HG03439 (cell line): ENCODE results near the gene KAT2B.
A peak's percentile ranks its signal among the peaks of the same experiment; 100 is the strongest.
"Not testable (repeated sequence)": the region's sequence is repeated elsewhere in the genome, so short reads cannot be mapped to it uniquely, and the experiment has no call there.

Source experiments
- ATAC-seq: cut with Tn5 transposase; IDR thresholded peaks from one replicate; pipeline ENCODE4 v1.9.1; 2021; ENCODE audit warnings: mild to moderate bottlenecking, moderate library complexity; ENCODE audit not compliant: unreplicated experiment

KAT2B gene

DNA sequence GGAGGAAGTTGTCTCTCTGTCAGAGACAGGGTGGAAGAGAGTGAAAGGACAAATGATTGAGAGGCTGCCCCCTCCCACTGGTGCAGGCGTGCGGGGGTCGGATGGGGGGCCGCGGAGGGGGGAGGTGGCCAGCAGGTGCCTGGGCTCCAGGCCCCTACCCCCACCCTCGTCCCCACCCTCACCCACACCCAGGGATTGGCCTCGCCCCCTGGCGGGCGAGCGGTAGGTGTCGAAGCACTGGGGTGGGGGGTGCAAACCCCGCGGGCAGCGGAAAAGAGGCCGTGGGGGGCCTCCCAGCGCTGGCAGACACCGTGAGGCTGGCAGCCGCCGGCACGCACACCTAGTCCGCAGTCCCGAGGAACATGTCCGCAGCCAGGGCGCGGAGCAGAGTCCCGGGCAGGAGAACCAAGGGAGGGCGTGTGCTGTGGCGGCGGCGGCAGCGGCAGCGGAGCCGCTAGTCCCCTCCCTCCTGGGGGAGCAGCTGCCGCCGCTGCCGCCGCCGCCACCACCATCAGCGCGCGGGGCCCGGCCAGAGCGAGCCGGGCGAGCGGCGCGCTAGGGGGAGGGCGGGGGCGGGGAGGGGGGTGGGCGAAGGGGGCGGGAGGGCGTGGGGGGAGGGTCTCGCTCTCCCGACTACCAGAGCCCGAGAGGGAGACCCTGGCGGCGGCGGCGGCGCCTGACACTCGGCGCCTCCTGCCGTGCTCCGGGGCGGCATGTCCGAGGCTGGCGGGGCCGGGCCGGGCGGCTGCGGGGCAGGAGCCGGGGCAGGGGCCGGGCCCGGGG is at the start of gene KAT2B:
Gene KAT2B, plus strand, starts transcription at position 682 of the 783 bp plus-strand sequence. Its CDS starts 32 bp downstream, at position 714.
- ATAC-seq: peak; percentile 51

DNA sequence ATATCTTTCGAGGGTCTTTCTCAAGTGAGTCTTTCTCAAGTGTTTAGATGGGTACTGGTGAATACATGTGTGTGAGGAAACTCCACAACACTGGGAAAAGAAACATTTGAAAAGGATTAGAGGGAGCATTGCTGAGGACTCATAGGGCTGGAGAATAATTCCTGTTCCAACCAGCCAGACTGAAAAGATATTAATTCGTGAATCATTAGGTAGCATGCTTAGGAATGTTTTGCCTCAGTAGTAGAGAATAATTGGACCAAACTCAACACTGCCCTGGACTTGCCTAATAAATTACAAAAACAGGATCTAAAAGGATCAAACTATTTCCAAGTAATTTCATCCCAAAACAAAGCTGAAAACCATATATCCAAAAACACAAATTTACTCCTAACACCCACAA is 45.5 kb upstream of the KAT2B start:
- ATAC-seq: no peak

DNA sequence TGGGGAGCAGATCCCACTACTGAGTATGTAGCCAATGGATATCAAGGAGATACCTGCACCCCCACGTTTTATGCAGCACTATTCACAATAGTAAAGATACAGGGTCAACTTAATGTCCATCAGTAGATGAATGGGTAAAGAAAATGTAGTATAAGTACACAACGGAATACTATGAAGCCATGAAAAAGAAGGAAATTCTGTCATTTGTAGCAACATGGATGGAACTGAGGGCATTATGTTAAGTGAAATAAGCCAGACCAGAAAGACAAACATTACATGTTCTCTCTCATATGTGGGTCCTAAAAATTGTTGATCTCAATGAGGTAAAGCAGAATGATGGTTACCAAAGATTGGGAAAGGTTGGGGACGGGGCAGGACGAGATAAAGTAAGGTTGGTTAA is 42.7 kb upstream of the KAT2B start:
- ATAC-seq: no peak

DNA sequence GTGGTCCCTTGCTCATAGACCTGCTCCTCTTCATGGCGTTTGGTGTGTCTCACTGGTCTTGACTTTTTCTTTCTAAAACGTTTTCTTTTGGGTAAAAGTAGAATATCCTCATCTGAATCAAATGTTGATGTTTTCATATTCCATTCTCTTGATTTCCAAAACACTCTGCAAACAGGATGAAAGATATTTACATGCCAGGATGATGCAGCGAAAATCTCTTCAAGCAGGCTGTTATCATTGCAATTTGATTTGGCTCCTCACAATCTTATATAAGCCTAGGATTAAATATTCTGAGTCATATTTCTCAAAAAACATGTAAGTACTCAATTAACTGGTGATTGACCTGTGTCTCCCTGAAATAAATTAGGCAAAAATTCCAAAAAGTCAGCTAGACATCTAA is 38.3 kb upstream of the KAT2B start:
- no peak for ATAC-seq

DNA sequence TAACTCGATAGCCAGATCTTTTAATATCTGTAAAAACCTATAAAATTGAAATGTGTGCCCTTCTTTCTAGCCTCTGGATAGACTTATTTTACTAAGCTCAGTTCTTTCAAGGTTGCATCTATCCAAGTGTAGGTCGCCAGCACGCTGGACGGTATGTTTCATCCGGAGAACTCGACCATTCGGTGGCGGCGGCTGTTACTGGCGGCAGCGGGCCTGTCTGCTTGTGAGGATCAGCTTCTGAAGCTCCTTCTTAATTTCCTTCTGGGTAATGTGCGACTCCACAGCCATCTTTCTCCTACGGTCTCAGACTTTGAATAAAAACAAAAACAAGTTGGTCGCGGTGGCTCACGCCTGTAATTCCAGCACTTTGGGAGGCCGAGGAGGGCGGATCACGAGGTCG is 32.3 kb upstream of the KAT2B start:
- ATAC-seq: no peak

DNA sequence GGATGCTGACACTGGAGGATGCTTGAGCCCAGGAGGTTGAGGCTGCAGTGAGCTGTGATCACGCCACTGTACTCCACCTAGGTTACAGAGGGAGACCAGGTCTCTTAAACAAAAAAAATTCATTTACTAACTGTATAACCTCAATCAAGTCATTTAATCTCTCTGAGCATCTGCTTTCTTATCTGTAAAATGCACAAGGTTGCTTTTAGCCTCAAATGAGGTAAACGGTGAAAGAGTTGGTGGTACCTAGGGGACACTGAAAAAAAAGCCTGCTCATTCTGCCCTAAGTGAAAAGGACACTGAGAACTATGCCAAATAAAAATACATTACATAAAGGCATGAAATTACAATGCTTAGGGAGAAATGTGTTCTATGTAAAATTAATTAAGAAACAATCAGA is 31.6 kb upstream of the KAT2B start:
- ATAC-seq: no peak

DNA sequence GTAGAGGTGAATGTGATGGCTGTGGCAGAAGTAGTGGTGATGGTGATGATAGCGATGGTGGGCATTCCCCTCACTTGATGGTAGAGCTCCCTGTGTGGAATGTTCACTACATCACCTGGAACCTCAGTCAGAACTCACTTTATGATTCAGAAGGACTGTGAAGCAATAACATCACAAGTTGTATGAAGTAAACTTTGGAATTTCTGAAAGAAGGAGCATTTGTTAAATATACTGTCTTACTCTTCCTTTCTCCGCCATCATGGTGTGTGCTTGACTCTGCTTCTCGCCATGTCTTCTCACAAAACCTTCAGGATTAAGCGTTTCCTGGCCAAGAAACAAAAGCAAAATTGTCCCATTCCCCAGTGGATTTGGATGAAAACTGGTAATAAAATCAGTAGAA is 28.1 kb upstream of the KAT2B start, which contains the start of gene PP2D1:
Gene PP2D1, minus strand, starts transcription at position 101 of the 400 bp plus-strand sequence. CDS start 192 bp downstream, outside the sequence.
- no peak for ATAC-seq

DNA sequence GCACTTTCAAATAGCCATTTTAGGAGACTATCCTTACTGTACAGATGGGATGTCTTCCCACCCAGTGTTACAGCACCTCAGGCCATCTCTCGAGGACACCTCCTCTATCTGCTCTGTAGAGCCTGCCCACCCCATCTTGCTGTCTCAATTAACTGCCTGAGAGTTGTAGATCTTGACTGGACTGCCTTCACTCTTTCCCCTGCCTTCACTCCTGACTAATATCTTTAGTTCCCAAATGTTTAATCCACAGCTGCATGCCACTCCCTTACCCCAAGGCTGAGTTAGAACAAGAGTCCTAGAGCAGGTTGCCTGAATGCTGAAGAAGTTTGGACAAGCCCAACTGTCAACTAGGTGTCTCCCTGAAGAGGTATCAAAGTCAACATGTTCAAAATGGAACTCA is 26.9 kb upstream of the KAT2B start:
- ATAC-seq: no peak

DNA sequence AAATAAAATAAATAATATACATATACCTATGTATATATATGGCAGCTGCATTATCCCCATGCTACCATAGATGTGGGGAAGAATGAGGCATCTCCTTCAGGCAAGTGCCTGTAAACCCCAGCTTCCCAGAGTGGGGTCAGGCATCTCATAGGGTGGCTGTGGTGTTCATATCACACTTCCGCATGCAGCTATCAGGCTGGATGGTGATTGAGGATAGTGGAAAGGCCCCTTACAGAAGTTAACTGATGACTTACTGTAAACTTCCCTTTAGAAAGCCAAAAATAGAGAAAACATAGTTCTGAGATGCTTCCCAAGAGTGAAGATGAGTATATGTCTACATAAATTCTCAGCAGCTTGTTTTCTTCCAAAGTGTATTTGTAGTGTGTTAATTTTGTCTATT is 24.7 kb upstream of the KAT2B start:
- ATAC-seq: no peak

DNA sequence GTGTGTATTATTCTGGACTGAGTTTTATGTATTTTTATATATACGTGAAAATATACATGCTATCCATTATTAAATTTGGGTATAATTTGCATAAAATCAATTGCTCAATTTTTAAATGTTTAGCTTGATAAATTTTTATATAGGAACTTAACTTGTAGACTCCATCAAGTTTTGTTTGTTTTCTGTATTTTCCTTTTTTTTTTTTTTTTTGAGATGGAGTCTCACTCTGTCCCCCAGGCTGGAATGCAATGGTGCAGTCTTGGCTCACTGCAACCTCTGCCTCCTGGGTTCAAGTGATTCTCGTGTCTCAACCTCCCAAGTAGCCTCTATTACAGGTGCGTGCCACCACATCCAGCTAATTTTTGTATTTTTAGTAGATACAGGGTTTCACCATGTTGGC is 24.2 kb upstream of the KAT2B start:
- not testable (repeated sequence) for ATAC-seq

DNA sequence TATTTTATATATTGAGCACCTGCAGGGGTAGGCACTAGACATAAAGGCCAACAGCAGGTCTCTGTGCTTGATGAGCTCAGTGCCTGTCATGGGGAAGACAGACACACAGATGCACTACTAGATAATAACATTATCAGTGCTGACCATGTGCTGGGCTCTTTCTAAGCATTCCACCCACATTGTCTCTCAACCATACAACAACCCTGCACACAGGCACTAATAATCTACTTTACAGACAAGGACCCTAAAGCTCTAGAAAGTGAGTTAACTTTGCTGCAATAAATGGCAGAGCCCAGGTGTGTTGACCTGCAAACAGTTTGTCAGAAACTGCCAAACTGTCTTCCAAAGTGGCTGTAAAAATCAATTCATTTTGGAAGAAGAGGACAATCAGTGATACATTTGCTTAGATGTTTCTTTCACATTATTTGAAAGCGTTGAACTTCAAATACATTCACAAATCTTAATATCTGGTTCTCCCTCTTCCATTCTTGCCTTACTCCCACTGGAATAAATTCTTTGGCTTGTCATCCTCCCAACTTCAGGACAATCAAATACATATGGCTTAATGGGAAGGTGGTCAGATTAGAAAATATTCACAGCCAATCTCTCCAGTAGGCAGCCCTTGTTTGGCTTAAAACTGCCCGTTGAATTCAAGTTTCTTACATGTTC is 17.2 kb upstream of the KAT2B start:
- ATAC-seq: no peak

DNA sequence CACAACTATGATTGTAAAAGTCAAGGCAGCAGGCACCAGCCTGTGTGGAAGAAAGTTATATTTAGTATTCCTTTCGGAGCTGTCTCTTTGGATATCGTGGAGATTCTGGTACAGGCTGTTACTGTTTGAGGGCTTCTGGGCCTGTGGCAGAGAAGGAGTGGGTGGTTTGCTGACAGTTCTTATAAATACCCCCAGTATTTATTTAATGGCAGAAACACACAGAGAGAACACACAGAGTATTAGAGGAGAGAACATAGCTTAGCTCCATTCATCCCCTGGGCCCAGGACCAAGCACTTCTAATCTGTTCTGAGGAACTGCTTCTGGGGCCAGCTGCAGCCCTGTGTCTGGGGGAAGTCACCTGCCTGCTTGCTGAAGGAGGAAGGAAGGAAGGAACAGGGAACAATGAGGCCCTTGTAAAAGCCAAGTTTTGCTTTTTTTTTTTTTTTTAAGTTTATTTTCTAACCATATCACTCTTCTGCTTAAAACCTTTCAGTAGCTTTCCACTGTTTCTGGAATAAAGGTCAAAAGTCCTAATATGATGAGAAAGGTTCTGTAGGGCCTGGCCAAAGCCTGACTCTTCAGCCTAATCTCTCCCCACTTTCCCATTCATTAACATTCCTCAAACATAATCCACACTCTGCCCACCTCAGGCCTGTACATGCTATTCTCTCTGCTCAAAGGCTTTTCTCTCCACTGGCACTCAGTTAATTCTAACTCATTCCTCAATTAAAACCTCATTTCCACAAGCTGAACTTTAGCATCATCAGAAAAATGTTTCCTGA is 16.4 kb upstream of the KAT2B start:
- no peak for ATAC-seq

DNA sequence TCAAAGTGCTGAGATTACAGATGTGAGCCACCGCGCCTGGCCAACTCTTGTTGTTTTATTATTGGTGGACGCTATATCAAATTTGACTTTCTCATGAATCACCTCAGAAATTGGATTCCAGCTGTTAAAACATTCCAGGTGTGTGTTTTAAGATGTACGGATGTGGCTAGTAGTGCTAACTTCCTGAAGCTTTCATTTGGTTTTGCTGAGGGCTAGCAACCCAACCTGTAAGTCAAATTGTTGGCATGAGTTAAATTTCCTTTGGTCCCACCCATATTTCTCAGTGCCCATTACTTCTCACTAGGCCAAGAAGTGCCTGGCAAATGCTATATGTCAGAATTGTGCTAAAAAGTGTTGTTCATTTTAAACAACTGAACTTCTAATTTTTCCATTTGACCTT is 13.1 kb upstream of the KAT2B start:
- ATAC-seq: no peak

DNA sequence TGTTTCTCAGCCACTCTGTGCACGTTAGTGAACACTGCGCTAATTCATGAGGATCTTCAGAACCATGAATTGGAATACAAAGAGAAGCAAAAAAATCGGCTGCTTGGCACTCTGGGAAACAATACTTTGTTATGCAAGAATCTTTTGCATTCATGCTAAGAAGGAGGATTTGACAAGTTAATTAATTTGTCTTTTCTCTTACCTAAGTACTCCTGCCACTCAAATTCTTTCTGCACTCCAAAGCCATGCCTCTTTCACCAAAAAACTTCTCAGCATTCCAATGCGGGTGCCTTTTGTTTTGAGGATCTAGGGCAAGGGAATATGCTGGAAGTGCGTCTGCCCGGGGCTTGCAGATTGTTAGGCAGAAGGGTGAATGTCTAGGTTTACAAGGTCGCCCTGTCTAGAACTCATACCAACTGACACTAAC is 11.3 kb upstream of the KAT2B start:
- ATAC-seq: no peak

DNA sequence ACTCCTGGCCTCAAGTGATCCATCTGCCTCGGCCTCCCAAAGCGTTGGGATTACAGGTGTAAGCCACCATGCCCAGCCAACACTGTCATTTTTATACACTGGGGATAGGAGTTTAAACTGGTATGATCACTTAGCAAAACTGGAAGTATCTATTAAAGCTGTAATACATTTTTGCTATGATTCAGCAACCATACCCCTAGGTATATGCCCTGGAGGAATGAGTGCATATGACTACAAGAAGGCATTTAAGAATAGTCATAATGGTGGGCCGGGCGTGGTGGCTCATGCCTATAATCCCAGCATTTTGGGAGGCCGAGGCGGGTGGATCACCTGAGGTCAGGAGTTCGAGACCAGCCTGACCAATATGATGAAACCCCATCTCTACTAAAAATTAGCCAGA is 8.3 kb upstream of the KAT2B start:
- not testable (repeated sequence) for ATAC-seq

DNA sequence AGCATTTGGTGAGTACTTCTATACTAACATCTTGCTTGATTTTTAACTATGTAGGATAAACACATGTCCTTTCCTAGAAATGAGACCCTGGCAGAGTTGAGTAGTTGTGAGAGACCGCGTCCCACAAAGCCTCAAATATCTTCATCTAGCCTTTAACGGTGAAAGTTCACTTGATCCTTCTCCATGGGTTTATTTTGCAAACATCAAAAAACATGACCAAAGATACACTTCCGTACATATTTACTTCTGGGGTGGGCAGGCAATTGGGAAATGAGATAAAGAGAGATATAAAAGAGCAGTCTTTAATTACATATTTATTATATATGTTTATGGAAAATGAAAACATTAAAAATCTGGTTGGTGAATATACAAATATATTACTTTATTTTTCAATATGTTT is 5.2 kb upstream of the KAT2B start:
- no peak for ATAC-seq

DNA sequence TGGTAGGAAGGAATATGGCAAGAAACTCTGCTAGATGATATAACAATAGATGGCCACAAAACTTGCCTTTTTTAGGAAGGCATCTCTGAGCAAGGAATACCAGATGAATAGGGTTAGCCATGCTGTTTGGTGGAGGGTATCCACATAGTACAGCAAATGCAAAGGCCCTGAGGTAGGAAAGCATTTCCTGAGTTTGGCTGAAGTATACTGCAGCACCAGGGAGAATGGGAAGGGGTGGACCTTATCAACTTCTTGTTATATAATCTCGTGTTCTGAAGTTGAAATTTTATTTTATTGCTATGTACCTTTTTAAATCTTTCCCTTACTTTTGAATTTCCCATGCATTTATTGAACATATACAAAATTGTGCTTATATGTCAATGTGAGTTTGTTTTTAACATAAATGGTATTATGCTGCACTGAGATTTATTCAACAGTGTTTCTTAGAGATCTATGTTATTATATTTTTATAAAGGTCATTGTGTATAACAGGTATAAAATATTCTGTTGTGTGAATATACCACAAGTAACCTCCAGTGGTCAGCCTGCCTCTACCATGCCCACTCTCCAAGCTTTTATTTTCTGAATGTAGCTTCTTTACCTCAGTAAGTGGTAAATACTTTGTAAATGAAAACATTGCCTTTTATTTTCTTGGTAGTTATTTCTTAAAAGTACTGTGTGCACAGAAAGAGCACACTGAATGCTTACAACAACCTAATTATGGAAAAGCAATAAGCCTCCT is 2.8 kb upstream of the KAT2B start:
- ATAC-seq: no peak

DNA sequence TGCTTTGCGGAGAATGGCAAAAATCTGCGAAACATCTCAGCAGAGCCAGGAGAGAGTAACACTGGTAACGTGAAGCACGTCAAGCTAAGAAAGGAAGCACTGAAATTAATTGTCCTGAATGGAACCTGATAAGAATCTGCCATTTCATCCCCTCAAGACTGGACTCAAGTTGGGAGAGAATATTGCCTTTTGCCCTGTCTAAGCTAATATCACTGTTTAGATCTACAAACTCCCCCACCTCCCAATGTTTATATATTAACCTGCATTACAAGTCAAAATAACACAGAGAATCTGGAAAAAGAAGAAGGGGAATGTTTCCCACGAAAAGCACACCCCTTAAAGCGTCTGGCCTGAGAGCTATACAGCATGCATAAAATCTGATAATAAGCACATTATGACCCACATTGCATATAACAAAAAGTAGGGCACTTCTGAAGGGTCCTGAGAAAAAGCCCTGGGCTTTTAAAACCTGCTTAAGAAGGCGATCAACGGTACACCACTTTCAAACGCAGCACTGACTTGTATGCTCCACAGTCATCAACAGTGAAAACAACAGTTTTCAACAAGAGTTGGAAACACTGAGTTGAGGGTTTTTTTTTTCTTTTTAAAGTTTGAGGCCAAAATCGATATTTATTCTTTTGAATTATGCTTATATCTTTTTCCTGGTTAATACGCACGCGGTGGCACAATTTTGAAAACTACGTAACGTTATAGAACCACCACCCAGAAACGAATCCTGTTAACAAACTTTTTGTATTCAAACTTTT is 1.4 kb upstream of the KAT2B start:
- no peak for ATAC-seq

DNA sequence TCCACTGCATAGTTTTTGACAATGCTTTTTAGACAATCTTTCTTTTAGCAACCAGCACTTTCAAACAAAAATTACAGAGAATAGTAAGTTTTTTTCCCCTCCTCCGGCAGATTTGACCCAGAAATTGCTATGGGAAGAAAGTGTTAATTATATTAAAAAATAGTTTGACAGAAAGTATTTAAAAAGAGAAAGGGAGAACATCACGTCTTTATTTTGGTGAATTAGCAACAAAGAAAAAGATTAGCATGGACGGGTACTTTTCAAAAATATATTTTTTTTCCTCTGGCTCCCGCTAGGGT is 831 bp upstream of the KAT2B start:
- ATAC-seq: no peak

DNA sequence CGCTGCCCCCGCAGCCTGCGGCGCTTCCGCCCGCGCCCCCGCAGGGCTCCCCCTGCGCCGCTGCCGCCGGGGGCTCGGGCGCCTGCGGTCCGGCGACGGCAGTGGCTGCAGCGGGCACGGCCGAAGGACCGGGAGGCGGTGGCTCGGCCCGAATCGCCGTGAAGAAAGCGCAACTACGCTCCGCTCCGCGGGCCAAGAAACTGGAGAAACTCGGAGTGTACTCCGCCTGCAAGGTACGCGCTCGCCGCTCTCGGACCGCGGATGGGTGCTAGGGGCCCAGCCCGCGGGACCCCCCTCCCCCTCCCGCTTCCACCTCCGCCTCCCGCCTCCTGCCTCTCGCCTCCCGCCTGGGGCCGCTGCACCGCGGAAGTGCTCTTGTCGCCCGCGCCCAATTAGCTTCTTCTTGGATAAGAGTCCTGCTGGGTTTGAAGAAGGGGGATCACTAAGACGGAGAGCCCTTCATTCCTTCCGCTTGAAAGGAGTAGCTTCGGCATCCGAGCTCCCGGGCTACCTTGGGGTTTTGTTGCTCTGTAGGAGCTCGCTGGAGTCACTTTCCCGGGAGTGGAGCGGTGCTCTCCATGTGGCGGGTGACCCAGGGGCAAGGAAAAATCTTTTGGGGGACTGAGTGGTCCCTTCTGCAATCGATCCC is 426 bp downstream of the KAT2B start:
- peak; percentile 44 for ATAC-seq
